GM12878 (cell line): Measurements from ENCODE around the gene RRBP1. TPM values are rescaled to one million over a fixed set of nuclear protein-coding genes. Genes with fewer than 3 reads are reported as not detected.

Source experiments
- DPF2 ChIP-seq: fragments of 450-650 bp; IDR thresholded peaks from 2 replicates; pipeline ENCODE4 v1.6.1; 2017; ENCODE audit warnings: mild to moderate bottlenecking
- HDAC6 ChIP-seq: fragments of 200-600 bp; sonication (generic); IDR thresholded peaks from one replicate; pipeline ENCODE4 v1.8.0; 2017; ENCODE audit warnings: antibody characterized with exemption; ENCODE audit not compliant: unreplicated experiment
- KDM1A ChIP-seq: fragments of 200-600 bp; sonication (generic); IDR thresholded peaks from 2 replicates; pipeline ENCODE4 v1.6.1; 2016; ENCODE audit warnings: borderline replicate concordance
- MXI1 ChIP-seq: fragments of 150-350 bp; IDR thresholded peaks from 2 replicates; pipeline ENCODE4 v1.6.1; 2011; ENCODE audit warnings: low read depth, mild to moderate bottlenecking, inconsistent platforms, low read length, improper control_type of control experiment
- MYC ChIP-seq: IDR thresholded peaks from 2 replicates; pipeline ENCODE4 v1.6.1; 2011; ENCODE audit warnings: mild to moderate bottlenecking, low read length, moderate library complexity, inconsistent platforms; ENCODE audit not compliant: insufficient read depth, insufficient replicate concordance, insufficient read length, severe bottlenecking
- NR2C2 ChIP-seq: IDR thresholded peaks from 2 replicates; pipeline ENCODE4 v1.6.1; 2011; ENCODE audit warnings: borderline replicate concordance, low read depth; ENCODE audit not compliant: control insufficient read depth, insufficient read length
- SIX5 ChIP-seq: IDR thresholded peaks from 2 replicates; pipeline ENCODE4 v1.6.1; 2011; ENCODE audit warnings: mild to moderate bottlenecking, low read depth, low read length, moderate library complexity; ENCODE audit not compliant: severe bottlenecking
- polyA plus RNA-seq, 11 experiments: library from polyadenylated mRNA; depleted of rRNA in 4 of 11; unstranded in 6 of 11; stranded (reverse) in 5 of 11; fragments of >200 nt; fragmentation: Nextera tagmentation in 4 of 11; fragmentation: Illumina TruSeq in 1 of 11; extraction: Ambion mirVana in 4 of 11; extraction: Trizol in 1 of 11; gene quantifications; 1 replicate in 1 of 11; 2 replicates in 10 of 11; pipeline versions ENCODE4 v1.2.1 to v1.2.3, GENCODE V29; 2011 to 2016; ENCODE audit warnings: inconsistent platforms in 2 of 11, missing spikeins in 2 of 11, low read depth in 1 of 11
- total RNA-seq, 4 experiments: library from RNA; depleted of rRNA in 3 of 4; stranded (reverse); fragments of >200 nt in 3 of 4; fragmentation: Illumina TruSeq in 1 of 4; extraction: Trizol in 1 of 4; gene quantifications; 2 replicates each; pipeline versions ENCODE4 v1.2.1 to v1.2.3, GENCODE V29; 2013 to 2021
- TF ChIP-seq, protein P1 (sequence below): IDR thresholded peaks from 2 replicates; pipeline ENCODE4 v1.6.1; 2012; ENCODE audit warnings: low read depth, low read length, improper control_type of control experiment
- TF ChIP-seq, protein P2 (sequence below): fragments of 150-350 bp; IDR thresholded peaks from 2 replicates; pipeline ENCODE4 v1.6.1; 2014; ENCODE audit warnings: mild to moderate bottlenecking, low read depth, low read length
- TF ChIP-seq, protein P3 (sequence below): fragments of 450-650 bp; conservative IDR thresholded peaks from 2 replicates; pipeline ENCODE4 v1.6.1; 2017; ENCODE audit warnings: mild to moderate bottlenecking, moderate library complexity
- TF ChIP-seq, protein P4 (sequence below): fragments of 450-650 bp; formaldehyde crosslinking; IDR thresholded peaks from 2 replicates; pipeline ENCODE4 v1.4.0; 2020; ENCODE audit warnings: mild to moderate bottlenecking, moderate library complexity
- TF ChIP-seq, protein P5 (sequence below): fragments of 450-650 bp; IDR thresholded peaks from 2 replicates; pipeline ENCODE4 v1.6.1; 2017; ENCODE audit warnings: low read depth, mild to moderate bottlenecking, moderate library complexity

Gene RRBP1
- total and polyA plus RNA-seq, 10 of the 15 experiments (the other 5 are each of a cell fraction or from before 2014, with no cell fraction given), result 1.2 to 57.4 (median 24.6) TPM

DNA sequence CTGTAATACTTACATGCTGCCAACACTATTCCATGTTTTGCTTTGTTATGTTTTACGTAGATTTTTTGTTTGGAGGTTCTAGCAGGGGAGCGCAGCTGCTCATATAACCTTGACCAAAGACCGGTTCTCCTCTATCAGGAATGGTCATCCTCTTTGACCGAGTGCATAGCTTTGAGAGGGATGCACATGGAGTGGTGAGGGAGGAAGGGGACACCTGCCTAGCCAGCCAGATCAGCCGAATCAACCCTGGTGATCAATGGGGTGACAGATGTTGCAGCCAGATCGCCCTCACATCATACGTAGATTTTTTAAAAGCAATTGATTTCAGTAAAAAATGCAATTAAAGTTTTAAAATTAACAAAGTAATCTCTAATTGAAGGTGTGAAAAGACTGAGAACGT lies 105.8 kb downstream of the RRBP1 start (continued):
- TF ChIP-seq, protein P1, sequence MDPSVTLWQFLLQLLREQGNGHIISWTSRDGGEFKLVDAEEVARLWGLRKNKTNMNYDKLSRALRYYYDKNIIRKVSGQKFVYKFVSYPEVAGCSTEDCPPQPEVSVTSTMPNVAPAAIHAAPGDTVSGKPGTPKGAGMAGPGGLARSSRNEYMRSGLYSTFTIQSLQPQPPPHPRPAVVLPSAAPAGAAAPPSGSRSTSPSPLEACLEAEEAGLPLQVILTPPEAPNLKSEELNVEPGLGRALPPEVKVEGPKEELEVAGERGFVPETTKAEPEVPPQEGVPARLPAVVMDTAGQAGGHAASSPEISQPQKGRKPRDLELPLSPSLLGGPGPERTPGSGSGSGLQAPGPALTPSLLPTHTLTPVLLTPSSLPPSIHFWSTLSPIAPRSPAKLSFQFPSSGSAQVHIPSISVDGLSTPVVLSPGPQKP, result no peak
- TF ChIP-seq MXI1 (no peak), HDAC6 (no peak), MYC (no peak), DPF2 (no peak), KDM1A (no peak), NR2C2 (no peak), SIX5 (no peak)
- TF ChIP-seq, protein P2, sequence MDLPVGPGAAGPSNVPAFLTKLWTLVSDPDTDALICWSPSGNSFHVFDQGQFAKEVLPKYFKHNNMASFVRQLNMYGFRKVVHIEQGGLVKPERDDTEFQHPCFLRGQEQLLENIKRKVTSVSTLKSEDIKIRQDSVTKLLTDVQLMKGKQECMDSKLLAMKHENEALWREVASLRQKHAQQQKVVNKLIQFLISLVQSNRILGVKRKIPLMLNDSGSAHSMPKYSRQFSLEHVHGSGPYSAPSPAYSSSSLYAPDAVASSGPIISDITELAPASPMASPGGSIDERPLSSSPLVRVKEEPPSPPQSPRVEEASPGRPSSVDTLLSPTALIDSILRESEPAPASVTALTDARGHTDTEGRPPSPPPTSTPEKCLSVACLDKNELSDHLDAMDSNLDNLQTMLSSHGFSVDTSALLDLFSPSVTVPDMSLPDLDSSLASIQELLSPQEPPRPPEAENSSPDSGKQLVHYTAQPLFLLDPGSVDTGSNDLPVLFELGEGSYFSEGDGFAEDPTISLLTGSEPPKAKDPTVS, result no peak
- TF ChIP-seq, protein P3, sequence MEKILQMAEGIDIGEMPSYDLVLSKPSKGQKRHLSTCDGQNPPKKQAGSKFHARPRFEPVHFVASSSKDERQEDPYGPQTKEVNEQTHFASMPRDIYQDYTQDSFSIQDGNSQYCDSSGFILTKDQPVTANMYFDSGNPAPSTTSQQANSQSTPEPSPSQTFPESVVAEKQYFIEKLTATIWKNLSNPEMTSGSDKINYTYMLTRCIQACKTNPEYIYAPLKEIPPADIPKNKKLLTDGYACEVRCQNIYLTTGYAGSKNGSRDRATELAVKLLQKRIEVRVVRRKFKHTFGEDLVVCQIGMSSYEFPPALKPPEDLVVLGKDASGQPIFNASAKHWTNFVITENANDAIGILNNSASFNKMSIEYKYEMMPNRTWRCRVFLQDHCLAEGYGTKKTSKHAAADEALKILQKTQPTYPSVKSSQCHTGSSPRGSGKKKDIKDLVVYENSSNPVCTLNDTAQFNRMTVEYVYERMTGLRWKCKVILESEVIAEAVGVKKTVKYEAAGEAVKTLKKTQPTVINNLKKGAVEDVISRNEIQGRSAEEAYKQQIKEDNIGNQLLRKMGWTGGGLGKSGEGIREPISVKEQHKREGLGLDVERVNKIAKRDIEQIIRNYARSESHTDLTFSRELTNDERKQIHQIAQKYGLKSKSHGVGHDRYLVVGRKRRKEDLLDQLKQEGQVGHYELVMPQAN, result no peak
- TF ChIP-seq, protein P4, sequence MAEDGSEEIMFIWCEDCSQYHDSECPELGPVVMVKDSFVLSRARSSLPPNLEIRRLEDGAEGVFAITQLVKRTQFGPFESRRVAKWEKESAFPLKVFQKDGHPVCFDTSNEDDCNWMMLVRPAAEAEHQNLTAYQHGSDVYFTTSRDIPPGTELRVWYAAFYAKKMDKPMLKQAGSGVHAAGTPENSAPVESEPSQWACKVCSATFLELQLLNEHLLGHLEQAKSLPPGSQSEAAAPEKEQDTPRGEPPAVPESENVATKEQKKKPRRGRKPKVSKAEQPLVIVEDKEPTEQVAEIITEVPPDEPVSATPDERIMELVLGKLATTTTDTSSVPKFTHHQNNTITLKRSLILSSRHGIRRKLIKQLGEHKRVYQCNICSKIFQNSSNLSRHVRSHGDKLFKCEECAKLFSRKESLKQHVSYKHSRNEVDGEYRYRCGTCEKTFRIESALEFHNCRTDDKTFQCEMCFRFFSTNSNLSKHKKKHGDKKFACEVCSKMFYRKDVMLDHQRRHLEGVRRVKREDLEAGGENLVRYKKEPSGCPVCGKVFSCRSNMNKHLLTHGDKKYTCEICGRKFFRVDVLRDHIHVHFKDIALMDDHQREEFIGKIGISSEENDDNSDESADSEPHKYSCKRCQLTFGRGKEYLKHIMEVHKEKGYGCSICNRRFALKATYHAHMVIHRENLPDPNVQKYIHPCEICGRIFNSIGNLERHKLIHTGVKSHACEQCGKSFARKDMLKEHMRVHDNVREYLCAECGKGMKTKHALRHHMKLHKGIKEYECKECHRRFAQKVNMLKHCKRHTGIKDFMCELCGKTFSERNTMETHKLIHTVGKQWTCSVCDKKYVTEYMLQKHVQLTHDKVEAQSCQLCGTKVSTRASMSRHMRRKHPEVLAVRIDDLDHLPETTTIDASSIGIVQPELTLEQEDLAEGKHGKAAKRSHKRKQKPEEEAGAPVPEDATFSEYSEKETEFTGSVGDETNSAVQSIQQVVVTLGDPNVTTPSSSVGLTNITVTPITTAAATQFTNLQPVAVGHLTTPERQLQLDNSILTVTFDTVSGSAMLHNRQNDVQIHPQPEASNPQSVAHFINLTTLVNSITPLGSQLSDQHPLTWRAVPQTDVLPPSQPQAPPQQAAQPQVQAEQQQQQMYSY (CRISPR knock-in tag), result no peak
- TF ChIP-seq, protein P5, sequence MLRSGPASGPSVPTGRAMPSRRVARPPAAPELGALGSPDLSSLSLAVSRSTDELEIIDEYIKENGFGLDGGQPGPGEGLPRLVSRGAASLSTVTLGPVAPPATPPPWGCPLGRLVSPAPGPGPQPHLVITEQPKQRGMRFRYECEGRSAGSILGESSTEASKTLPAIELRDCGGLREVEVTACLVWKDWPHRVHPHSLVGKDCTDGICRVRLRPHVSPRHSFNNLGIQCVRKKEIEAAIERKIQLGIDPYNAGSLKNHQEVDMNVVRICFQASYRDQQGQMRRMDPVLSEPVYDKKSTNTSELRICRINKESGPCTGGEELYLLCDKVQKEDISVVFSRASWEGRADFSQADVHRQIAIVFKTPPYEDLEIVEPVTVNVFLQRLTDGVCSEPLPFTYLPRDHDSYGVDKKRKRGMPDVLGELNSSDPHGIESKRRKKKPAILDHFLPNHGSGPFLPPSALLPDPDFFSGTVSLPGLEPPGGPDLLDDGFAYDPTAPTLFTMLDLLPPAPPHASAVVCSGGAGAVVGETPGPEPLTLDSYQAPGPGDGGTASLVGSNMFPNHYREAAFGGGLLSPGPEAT, result no peak
